Measurements from ENCODE around the gene C12orf76.

Gene C12orf76

DNA sequence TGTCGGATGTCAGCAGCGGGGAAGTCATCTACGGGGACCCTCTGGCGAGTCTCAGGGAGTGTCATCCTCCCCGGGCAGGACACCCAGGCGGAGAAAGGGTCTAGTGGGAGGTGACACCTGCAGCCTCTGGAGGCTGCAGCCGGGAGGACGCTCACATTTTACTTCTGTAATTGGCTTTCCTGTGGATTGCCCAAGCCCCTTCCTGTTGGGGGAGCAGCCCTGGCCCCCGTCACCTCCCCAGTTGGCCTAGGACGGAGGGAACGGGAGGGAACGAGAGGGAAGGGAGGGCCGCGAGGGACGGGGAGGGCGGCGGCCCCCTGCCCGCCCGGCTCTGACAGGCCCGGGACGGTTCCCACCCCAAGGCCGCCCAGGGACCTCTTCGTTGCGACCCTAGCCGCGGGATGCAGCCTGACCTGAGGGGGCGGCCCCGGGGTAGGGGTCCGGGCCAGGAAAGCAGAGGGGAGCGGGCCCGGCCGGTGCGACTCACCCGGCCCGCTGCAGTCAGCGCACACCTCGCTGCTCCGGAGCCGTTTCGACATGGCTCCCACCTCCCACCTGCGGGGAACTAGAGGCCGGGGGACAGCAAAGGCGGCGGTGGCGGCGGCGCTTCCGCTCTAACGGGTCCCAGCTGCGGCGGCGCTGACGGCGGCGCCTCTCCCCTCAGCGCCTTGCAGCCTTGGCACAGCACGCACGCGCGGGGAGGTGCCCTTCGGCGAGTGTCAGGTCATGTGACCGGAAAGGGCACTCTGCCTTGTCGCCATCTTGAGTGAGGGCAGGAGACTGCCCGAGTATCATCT, 52.4 kb downstream of the C12orf76 start, which contains the start of gene GIT2 (continued):
- TF ChIP-seq SP7 (tag by site-specific recombination; IDR thresholded peaks at IDR 0.05) (peak; percentile 69), ZNF555 (tag by site-specific recombination; conservative IDR thresholded peaks at IDR 0.05) (no peak), PRDM2 (tag by site-specific recombination; IDR thresholded peaks at IDR 0.05; ENCODE audit: borderline replicate concordance) (no peak), ZNF433 (tag by site-specific recombination; IDR thresholded peaks at IDR 0.05; ENCODE audit: low read depth) (no peak), SCRT2 (tag by site-specific recombination; IDR thresholded peaks at IDR 0.05) (no peak)

- H3K36me3 ChIP-seq (ENCODE audit: control insufficient read depth in 2 of 2, insufficient read depth in 1 of 2, low read length in 2 of 2) = peaks cover 0 to 14% of the 10 kb centered on the region in 2 experiments; a peak in 2 of 3 replicates
- peak overlapping the region; percentile 98 for H3K4me3 ChIP-seq (ENCODE audit: low read depth, low read length)
- no peaks in the 10 kb centered on the region for H3K9me3 ChIP-seq (ENCODE audit: control insufficient read depth, insufficient read depth, low read depth, low read length)
- TF ChIP-seq ZFP69B (tag by site-specific recombination; IDR thresholded peaks at IDR 0.05) = no peak
- no peak for TF ChIP-seq ZNF677 (tag by site-specific recombination; IDR thresholded peaks at IDR 0.05)
- TF ChIP-seq ZIC2 (tag by site-specific recombination; IDR thresholded peaks at IDR 0.05) = no peak
- no peak for TF ChIP-seq ZNF501 (tag by site-specific recombination; IDR thresholded peaks at IDR 0.05)
- TF ChIP-seq, protein P1, sequence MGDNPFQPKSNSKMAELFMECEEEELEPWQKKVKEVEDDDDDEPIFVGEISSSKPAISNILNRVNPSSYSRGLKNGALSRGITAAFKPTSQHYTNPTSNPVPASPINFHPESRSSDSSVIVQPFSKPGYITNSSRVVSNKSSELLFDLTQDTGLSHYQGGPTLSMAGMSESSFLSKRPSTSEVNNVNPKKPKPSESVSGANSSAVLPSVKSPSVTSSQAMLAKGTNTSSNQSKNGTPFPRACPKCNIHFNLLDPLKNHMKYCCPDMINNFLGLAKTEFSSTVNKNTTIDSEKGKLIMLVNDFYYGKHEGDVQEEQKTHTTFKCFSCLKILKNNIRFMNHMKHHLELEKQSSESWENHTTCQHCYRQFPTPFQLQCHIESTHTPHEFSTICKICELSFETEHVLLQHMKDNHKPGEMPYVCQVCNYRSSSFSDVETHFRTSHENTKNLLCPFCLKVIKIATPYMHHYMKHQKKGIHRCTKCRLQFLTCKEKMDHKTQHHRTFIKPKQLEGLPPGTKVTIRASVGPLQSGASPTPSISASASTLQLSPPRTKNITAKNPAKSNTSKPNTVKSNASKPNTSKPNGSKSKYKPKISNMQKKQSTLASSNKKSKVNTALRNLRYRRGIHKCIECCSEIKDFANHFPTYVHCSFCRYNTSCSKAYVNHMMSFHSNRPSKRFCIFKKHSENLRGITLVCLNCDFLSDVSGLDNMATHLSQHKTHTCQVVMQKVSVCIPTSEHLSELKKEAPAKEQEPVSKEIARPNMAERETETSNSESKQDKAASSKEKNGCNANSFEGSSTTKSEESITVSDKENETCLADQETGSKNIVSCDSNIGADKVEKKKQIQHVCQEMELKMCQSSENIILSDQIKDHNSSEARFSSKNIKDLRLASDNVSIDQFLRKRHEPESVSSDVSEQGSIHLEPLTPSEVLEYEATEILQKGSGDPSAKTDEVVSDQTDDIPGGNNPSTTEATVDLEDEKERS (tag by site-specific recombination; IDR thresholded peaks at IDR 0.05) = no peak
- no peak for TF ChIP-seq ZNF777 (tag by site-specific recombination; IDR thresholded peaks at IDR 0.05; ENCODE audit: borderline replicate concordance)
- TF ChIP-seq ZNF394 (tag by site-specific recombination; IDR thresholded peaks at IDR 0.05; ENCODE audit: borderline replicate concordance) = 0 out of 2 replicates have a peak, but pooled peaks have one; percentile 30
- no peak for TF ChIP-seq ZNF350 (tag by site-specific recombination; IDR thresholded peaks at IDR 0.05)
- ChIA-PET POLR2A (no interaction called here), CTCF (interaction anchor here (0.6 kb wide), 1 partner anchor 384 kb away, joined by 3 read pairs; no protein-coding TSS in a partner anchor)
- H3K27ac ChIP-seq (ENCODE audit: extremely low read depth, low read depth, low read length) = no peak overlapping the region
- no peaks in the 10 kb centered on the region for H3K4me1 ChIP-seq (ENCODE audit: control insufficient read depth, insufficient read depth, low read length)
Measured at GRCh38 chr12:109995361-109995685, 53.0 kb downstream of the C12orf76 start.
